Choroid plexus epithelial cell (primary cell): ENCODE results near the gene LZTS2.

Source experiments
- DNase-seq: peaks from one replicate; pipeline ENCODE4 v3.0.0-alpha.2; 2010; ENCODE audit warnings: low read depth
- H3K4me3 ChIP-seq: 2 replicates; pipeline ENCODE4 v1.5.1; 2011; ENCODE audit warnings: low read depth, mild to moderate bottlenecking, control low read depth, low read length, moderate library complexity
- TF ChIP-seq, protein P1 (sequence below): conservative IDR thresholded peaks from 2 replicates; pipeline ENCODE4 v1.5.1; 2011; ENCODE audit warnings: low read depth, mild to moderate bottlenecking, control low read depth, inconsistent platforms, low read length, moderate library complexity

LZTS2 gene, protein sequence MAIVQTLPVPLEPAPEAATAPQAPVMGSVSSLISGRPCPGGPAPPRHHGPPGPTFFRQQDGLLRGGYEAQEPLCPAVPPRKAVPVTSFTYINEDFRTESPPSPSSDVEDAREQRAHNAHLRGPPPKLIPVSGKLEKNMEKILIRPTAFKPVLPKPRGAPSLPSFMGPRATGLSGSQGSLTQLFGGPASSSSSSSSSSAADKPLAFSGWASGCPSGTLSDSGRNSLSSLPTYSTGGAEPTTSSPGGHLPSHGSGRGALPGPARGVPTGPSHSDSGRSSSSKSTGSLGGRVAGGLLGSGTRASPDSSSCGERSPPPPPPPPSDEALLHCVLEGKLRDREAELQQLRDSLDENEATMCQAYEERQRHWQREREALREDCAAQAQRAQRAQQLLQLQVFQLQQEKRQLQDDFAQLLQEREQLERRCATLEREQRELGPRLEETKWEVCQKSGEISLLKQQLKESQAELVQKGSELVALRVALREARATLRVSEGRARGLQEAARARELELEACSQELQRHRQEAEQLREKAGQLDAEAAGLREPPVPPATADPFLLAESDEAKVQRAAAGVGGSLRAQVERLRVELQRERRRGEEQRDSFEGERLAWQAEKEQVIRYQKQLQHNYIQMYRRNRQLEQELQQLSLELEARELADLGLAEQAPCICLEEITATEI

DNA sequence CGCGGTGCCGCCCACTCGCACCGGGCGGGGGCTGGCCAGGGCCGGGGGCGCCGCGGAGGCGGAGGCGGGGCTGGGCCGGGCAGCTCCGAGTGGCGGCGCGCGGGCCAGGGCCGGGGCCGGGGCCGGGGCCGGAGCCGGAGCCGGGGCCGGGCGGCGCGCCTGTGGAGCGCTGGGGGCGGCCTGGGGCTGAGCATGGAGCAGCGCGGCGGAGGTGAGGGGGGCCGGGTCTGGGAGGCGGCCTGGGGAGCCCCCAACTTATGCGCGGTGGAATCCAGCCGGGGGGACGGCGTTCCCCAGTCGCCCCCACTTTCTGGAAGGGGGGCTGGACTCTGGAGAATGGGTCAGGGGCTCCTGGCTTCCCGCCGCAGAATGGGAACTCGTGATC lies at the start of gene LZTS2:
LZTS2 (plus strand) TSS at position 67 of the 385 bp plus-strand sequence. CDS start 2,731 bp downstream, outside the sequence.
- TF ChIP-seq, protein P1, sequence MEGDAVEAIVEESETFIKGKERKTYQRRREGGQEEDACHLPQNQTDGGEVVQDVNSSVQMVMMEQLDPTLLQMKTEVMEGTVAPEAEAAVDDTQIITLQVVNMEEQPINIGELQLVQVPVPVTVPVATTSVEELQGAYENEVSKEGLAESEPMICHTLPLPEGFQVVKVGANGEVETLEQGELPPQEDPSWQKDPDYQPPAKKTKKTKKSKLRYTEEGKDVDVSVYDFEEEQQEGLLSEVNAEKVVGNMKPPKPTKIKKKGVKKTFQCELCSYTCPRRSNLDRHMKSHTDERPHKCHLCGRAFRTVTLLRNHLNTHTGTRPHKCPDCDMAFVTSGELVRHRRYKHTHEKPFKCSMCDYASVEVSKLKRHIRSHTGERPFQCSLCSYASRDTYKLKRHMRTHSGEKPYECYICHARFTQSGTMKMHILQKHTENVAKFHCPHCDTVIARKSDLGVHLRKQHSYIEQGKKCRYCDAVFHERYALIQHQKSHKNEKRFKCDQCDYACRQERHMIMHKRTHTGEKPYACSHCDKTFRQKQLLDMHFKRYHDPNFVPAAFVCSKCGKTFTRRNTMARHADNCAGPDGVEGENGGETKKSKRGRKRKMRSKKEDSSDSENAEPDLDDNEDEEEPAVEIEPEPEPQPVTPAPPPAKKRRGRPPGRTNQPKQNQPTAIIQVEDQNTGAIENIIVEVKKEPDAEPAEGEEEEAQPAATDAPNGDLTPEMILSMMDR: no peak
- DNase-seq: no peak

DNA sequence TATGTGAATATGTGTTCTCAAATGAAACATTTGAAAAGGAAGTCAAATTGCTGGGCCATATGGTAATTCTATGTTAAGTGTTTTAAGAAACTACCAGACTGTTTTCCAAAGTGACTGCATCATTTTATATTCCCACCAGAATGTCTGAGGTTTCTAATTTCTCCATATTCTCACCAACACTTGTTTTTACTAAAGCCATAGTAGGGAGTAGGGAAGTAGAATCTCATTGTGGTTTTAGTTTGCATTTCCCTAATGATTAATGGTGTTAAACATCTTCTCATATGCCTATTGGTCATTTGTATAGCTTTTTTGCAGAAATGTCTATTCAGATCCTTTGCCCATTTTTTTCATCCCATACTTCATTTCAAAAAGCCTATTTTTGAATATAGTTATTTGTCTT lies 39.4 kb upstream of the LZTS2 start:
- TF ChIP-seq, protein P1: no peak
- no peak overlapping the region for H3K4me3 ChIP-seq

More for the DNA sequence above, at the start of gene LZTS2:
- peak within 1 kb of the TSS; percentile 83 for H3K4me3 ChIP-seq

DNA sequence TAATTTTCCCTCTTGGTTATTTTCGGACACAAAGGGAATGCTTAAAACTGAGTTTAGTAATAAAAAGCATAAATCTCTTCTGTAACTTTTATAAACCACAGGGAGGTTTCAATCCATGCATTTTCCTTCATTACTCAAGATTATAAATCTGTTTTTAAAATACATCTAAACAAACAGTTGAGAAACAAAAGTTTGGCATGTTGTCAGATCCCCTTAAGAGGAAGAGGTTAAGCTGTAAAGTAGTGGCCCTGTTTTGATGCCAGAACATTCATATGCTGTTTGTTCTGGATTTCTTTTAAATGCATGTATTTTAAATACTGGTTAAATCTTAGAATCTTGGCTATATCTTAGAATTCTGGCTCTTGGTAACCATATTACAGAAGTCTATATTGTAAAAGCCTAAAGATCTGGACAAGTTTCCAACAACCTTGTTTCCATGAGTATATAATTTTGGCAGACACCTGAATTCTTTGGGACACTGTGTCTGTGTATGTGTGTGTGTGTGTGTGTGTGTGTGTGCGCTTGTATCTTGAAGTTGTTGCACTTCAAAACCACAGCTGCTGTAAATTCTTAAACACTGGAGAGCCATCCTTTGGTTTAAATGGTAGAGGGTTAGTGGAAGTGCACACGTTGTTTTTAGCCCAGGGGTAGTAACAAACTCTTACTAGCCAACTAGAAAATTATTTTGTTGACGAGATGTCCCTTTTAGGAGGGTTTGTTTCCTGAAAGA lies 37.1 kb upstream of the LZTS2 start:
- TF ChIP-seq, protein P1: no peak
- DNase-seq: no peak
- H3K4me3 ChIP-seq: no peak overlapping the region

More for the DNA sequence above, 39.4 kb upstream of the LZTS2 start:
- no peak for DNase-seq

DNA sequence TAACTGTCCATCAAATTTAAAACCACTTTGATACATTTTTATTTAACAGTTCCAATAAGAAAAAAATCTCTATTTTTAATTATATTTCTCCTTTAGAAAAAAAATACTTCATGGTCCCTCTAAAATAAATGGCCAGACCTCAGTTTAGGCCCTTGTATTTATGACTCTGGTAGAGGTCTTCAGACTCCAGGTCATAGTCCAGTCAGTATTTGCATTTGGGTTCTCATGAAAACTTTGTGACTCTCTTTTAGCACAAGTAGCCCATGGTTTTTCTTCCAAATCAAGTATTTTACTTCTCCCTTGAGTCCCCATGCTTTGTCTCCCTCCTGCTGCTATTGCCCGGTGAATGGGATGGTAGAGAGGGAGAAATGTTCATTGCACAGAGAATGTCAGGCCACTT lies 35.8 kb upstream of the LZTS2 start:
- TF ChIP-seq, protein P1: no peak
- no peak overlapping the region for H3K4me3 ChIP-seq
- DNase-seq: no peak

DNA sequence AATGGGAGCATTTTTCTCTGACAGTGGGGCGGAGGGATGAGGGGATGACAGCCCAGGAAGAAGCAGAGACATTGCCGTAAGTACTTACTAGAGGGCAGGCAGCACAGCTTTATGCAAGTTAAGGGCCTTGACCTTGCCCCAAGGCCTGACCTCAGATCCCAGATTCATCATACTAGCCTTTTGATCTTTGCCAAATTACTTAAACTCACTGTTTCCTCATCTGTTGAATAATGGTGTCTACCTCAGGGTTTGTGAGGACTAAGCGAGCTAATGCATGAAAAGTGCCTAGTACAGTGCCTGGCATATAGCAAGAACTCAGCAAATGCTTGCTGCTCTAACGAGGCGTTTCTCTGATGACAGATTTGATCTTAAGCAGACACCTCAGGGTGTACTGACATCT lies 33.8 kb upstream of the LZTS2 start:
- TF ChIP-seq, protein P1: no peak
- no peak for DNase-seq
- no peak overlapping the region for H3K4me3 ChIP-seq

DNA sequence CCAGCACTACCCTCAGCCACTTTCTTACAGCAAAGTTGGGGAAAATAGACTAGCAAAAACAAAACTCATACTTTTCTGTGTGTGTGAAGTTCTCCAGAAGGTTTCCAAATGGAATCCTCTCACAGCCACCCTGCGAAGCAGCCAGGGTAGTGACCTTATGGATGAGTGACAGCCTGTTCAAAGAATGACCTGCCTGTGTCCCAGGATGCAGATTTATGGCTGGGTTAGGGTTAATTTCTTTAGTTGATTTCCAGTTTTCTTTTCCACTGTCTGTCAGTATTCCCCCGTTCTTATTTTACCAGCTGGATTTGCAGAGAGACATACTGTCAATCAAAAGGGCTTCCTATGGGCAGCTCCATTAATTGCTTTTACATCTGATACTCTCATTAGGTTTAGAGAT lies 32.7 kb upstream of the LZTS2 start:
- H3K4me3 ChIP-seq: no peak overlapping the region
- TF ChIP-seq, protein P1: no peak
- no peak for DNase-seq
